NB4 (cell line): ENCODE data around the gene ZNF771.

Source experiments
- POLR2A ChIP-seq: IDR thresholded peaks from 2 replicates; pipeline ENCODE4 v1.6.1; 2011; ENCODE audit warnings: mild to moderate bottlenecking; ENCODE audit not compliant: insufficient read length; ENCODE audit errors: extremely low read depth
- TF ChIP-seq, protein P1 (sequence below): IDR thresholded peaks from one replicate; pipeline ENCODE4 v1.5.1; 2012; ENCODE audit warnings: low read depth, low read length

DNA sequence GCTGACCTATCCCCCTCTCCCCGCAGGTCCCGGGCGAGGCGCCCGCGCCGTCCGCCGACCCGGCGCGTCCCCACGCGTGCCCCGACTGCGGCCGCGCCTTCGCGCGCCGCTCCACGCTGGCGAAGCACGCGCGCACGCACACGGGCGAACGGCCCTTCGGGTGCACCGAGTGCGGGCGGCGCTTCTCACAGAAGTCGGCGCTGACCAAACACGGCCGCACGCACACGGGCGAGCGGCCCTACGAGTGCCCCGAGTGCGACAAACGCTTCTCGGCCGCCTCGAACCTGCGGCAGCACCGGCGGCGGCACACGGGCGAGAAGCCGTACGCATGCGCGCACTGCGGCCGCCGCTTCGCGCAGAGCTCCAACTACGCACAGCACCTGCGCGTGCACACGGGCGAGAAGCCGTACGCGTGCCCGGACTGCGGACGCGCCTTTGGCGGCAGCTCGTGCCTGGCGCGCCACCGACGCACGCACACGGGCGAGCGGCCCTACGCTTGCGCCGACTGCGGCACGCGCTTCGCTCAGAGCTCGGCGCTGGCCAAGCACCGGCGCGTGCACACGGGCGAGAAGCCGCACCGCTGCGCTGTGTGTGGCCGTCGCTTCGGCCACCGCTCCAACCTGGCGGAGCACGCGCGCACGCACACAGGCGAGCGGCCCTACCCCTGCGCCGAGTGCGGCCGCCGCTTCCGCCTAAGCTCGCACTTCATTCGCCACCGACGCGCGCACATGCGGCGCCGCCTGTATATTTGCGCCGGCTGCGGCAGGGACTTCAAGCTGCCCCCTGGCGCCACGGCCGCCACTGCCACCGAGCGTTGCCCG, 10.3 kb downstream of the ZNF771 start:
- TF ChIP-seq, protein P1, sequence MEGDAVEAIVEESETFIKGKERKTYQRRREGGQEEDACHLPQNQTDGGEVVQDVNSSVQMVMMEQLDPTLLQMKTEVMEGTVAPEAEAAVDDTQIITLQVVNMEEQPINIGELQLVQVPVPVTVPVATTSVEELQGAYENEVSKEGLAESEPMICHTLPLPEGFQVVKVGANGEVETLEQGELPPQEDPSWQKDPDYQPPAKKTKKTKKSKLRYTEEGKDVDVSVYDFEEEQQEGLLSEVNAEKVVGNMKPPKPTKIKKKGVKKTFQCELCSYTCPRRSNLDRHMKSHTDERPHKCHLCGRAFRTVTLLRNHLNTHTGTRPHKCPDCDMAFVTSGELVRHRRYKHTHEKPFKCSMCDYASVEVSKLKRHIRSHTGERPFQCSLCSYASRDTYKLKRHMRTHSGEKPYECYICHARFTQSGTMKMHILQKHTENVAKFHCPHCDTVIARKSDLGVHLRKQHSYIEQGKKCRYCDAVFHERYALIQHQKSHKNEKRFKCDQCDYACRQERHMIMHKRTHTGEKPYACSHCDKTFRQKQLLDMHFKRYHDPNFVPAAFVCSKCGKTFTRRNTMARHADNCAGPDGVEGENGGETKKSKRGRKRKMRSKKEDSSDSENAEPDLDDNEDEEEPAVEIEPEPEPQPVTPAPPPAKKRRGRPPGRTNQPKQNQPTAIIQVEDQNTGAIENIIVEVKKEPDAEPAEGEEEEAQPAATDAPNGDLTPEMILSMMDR: no peak
- TF ChIP-seq POLR2A: no peak
